ENCODE measurements around the gene HSFX1. TPM values are rescaled to one million over a fixed set of nuclear protein-coding genes. Genes with fewer than 3 reads are reported as not detected.

HSFX1 gene
- total and polyA plus RNA-seq, 5 donors = 1.9 to 4.1 (median 2.9) TPM

DNA sequence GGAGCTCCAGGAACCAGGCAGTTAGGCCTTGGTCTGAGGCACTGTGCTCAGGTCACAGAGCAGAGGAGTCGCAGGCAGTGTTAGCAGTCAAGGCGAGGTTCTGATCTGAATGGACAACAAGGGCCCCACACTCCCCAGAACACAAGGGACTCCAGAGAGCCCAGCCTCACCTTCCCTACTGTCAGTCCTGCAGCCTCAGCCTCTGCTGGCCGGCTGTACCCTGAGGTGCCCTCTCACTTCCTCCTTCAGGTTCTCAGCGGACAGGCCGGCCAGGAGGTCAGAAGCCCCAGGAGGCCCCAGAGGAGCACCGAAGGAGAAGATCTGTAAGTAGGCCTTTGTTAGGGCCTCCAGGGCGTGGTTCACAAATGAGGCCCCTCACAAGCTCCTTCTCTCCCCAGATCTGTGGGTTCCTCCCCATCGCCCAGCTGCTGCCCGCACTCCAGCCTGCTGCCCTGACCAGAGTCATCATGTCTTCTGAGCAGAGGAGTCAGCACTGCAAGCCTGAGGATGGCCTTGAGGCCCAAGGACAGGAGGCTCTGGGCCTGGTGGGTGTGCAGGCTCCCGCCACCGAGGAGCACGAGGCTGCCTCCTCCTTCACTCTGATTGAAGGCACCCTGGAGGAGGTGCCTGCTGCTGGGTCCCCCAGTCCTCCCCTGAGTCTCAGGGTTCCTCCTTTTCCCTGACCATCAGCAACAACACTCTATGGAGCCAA, 34.0 kb downstream of the HSFX1 start:
- H3K4me1 ChIP-seq (ENCODE audit: control insufficient read depth, insufficient read depth, low read length) = no peaks in the 10 kb centered on the region
- ATAC-seq (no peak), DNase-seq (no peak)
- H3K9me3 ChIP-seq (ENCODE audit: control insufficient read depth, low read length) = no peaks in the 10 kb centered on the region
- no peak overlapping the region for H3K27ac ChIP-seq (ENCODE audit: low read length)
- intact Hi-C loops (cut with DNase I) = no loop called here
- H3K4me3 ChIP-seq (ENCODE audit: low read length) = no peak overlapping the region
- WGBS = 89% methylated on average over 12 of the region's 12 CpGs
- H3K27me3 ChIP-seq (ENCODE audit: control insufficient read depth, insufficient read depth) = no peaks in the 10 kb centered on the region

DNA sequence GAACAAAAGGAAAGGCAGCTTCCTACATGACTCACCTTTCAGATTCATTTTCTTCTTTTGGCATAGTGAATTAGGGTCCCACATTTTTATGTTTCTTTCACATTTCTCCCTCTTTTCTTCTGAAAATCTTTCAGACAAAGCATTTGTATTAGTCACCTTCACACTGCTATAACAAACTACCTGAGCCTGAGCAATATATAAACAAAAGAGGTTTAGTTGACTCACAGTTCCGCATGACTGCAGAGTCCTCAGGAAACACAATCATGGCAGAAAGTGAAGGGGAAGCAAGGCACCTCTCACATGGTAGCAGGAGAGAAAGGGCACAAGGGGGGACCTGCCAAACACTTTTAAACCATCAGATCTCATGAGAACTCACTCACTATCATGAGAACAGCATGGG, 44.8 kb downstream of the HSFX1 start:
- DNase-seq (no peak), ATAC-seq (no peak)
- intact Hi-C loops (cut with DNase I) = no loop called here
- 80% methylated on average over 1 of the region's 1 CpG for WGBS
- H3K27me3 ChIP-seq (ENCODE audit: control insufficient read depth, insufficient read depth) = no peaks in the 10 kb centered on the region
- H3K27ac ChIP-seq (ENCODE audit: low read length) = no peak overlapping the region
- no peaks in the 10 kb centered on the region for H3K4me1 ChIP-seq (ENCODE audit: control insufficient read depth, insufficient read depth, low read length)
- H3K9me3 ChIP-seq (ENCODE audit: control insufficient read depth, low read length) = no peaks in the 10 kb centered on the region
- H3K4me3 ChIP-seq (ENCODE audit: low read length) = no peak overlapping the region

DNA sequence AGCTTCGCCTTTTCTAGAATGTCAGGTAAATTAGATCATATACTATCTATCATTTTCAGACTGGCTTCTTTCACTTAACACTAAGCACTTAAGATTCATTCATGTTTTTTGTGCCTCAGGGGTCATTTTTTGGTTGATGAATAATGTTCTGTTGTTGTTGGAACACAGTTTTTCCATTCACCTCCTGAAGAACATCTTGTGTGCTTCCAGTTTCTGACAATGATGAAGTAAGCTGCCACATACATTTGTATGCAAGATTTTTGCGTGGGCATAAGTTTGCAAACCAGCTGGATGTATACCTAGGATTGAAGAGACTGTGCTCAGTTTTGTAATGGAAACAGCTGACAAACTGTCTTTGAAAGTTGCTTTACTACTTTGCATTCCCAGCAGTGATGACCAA, 45.5 kb downstream of the HSFX1 start:
- intact Hi-C loops (cut with DNase I) = no loop called here
- Histone ChIP-seq H3K4me3 (ENCODE audit: low read length) (no peak overlapping the region), H3K9me3 (ENCODE audit: control insufficient read depth, low read length) (no peaks in the 10 kb centered on the region), H3K27ac (ENCODE audit: low read length) (no peak overlapping the region), H3K4me1 (ENCODE audit: control insufficient read depth, insufficient read depth, low read length) (no peaks in the 10 kb centered on the region), H3K27me3 (ENCODE audit: control insufficient read depth, insufficient read depth) (no peaks in the 10 kb centered on the region)
- 77% methylated on average over 2 of the region's 2 CpGs for WGBS
- ATAC-seq = no peak
- DNase-seq = no peak

DNA sequence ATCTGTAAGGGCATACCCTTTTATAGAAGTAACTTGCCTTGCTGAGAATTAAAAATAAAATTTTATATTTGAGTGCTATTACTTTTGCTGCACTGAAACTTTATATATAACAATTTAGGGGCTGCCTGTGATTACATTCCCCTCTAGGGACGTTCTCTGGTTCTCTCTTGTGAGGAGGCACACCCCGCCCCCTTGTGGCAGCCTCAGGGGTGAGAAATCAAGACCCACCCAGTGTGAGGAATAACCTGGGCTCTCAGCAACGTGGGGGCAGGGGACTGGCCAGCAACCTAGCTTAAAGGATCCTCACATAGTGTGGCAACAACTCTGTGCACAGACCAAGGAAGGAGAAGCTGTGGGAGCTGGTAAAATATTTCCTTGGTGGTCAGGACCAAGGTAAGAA, 51.6 kb downstream of the HSFX1 start:
- Histone ChIP-seq H3K4me1 (ENCODE audit: control insufficient read depth, insufficient read depth, low read length) (no peaks in the 10 kb centered on the region), H3K9me3 (ENCODE audit: control insufficient read depth, low read length) (no peaks in the 10 kb centered on the region), H3K27me3 (ENCODE audit: control insufficient read depth, insufficient read depth) (no peaks in the 10 kb centered on the region), H3K27ac (ENCODE audit: low read length) (no peak overlapping the region), H3K4me3 (ENCODE audit: low read length) (no peak overlapping the region)
- DNase-seq (peak in 2 of 3 donors; percentile 31 to 68), ATAC-seq (no peak)
- intact Hi-C loops (cut with DNase I) = no loop called here
- WGBS = 7% methylated on average over 3 of the region's 3 CpGs

Other genes starting within 250 kb of the HSFX1 start
- 10 to 100 TPM; 23.8 to 29.6 (median 26.8) TPM for gene EOLA1, start 233.1 kb upstream of the HSFX1 start, total RNA-seq
- 26.0 TPM for gene EOLA1, start 233.1 kb upstream of the HSFX1 start, polyA plus RNA-seq
- not detected for gene HSFX3, start 224.1 kb upstream of the HSFX1 start, total RNA-seq
- gene HSFX3, start 224.1 kb upstream of the HSFX1 start, polyA plus RNA-seq = not detected
- not detected for gene MAGEA9B, start 186.6 kb upstream of the HSFX1 start, total RNA-seq
- not detected for gene MAGEA9B, start 186.6 kb upstream of the HSFX1 start, polyA plus RNA-seq
- gene HSFX2, start 178.8 kb upstream of the HSFX1 start, total RNA-seq = 1 to 10 TPM in 2 of 4 donors, not detected in 2; 1.1 to 1.3 TPM
- 0.77 TPM for gene HSFX2, start 178.8 kb upstream of the HSFX1 start, polyA plus RNA-seq
- gene TMEM185A, start 142.3 kb upstream of the HSFX1 start, total RNA-seq = 10 to 100 TPM; 50.7 to 86.0 (median 62.5) TPM
- gene TMEM185A, start 142.3 kb upstream of the HSFX1 start, polyA plus RNA-seq = 43.0 TPM
- not detected for gene MAGEA11, start 62.0 kb upstream of the HSFX1 start, total RNA-seq
- gene MAGEA11, start 62.0 kb upstream of the HSFX1 start, polyA plus RNA-seq = not detected
- gene MAGEA9, start 7.9 kb downstream of the HSFX1 start, total RNA-seq = not detected
- gene MAGEA9, start 7.9 kb downstream of the HSFX1 start, polyA plus RNA-seq = not detected
- not detected for gene MAGEA8, start 107.1 kb downstream of the HSFX1 start, total RNA-seq
- not detected for gene MAGEA8, start 107.1 kb downstream of the HSFX1 start, polyA plus RNA-seq
- gene HSFX4, start 155.5 kb downstream of the HSFX1 start, total RNA-seq = not detected
- not detected for gene HSFX4, start 155.5 kb downstream of the HSFX1 start, polyA plus RNA-seq
- gene EOLA2, start 164.4 kb downstream of the HSFX1 start, total RNA-seq = 10 to 100 TPM; 26.4 to 31.2 (median 27.9) TPM
- gene EOLA2, start 164.4 kb downstream of the HSFX1 start, polyA plus RNA-seq = 24.8 TPM